GM12892 (cell line): ENCODE data around the gene ALKBH6.

ENCODE experiments used
- POLR2A ChIP-seq: IDR thresholded peaks from 2 replicates; pipeline ENCODE4 v1.6.1; 2011; ENCODE audit warnings: low read depth, low read length, control low read depth
- POLR2AphosphoS5 ChIP-seq: IDR thresholded peaks from 2 replicates; pipeline ENCODE4 v1.6.1; 2011; ENCODE audit warnings: low read depth, low read length, control low read depth
- TAF1 ChIP-seq: IDR thresholded peaks from 2 replicates; pipeline ENCODE4 v1.6.1; 2011; ENCODE audit warnings: low read depth, mild to moderate bottlenecking, control low read depth, low read length, borderline replicate concordance

GRCh38 chr19:36049080-36049698 lies 35.2 kb upstream of the ALKBH6 start:
- TF ChIP-seq POLR2A: no peak
- TF ChIP-seq POLR2AphosphoS5: no peak
- no peak for TF ChIP-seq TAF1
